ENCODE results near the gene CNKSR2.

Gene CNKSR2

GRCh38 chrX:21610168-21610567 is 235.9 kb downstream of the CNKSR2 start:
- no peak for DNase-seq (ENCODE audit: low read depth in 2 of 2)

DNA sequence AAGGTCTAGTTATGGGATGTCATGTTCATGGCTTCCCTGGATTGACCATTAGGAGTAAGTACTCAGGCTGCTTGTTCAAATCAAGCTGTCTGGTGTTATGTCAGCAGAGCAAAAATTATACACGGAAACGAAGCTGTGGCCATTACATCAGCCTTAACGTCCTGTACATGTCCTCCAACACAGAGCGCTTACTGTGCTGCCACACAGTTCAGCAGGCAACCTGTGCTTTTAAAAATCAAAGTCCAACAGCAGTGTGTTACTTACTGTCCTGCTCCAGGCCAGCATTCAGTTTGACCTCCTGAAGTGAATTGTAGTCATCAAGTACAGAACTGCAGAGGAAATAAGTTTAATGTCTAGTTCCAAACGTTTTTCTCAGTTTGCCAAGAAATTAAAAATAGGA is 237.9 kb downstream of the CNKSR2 start:
- DNase-seq (ENCODE audit: low read depth in 2 of 2): no peak

DNA sequence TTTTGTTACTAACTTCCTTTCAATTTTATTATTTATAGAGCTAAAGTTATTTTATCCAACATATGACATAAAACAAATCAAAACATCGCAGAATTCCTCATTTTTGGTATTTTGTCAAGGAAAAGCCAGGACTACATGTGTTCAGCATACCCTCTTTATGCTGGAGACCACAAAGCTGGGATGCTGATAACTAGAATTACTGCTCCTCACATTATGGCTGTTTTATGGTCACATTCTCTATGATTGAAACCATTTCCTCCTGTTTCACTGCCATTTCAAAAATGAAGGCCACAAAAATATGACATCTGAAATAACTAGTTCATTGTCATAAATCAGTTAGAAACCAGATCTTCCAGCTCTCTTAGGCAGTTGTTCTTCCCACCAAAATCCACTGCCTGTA is 242.2 kb downstream of the CNKSR2 start:
- DNase-seq (ENCODE audit: low read depth in 2 of 2): no peak

DNA sequence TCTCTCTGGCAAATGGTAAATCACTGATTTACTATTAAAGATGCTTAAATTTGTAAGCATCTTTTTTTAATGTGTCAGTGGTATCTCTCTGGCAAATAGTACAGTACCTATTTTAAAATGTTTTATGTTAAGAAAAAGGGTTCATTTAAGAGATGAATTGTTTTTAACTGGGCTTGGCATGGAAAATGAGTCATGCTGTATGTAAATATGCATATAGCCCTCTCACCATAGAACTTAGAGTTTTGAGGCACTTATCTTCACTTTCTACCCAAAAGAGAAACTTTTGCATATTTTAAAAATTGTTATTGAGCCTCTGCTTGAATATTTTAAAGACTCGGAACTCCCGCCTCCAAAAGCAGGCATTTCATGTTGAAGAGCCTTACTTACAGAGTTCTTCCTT is 246.0 kb downstream of the CNKSR2 start:
- no peak for DNase-seq (ENCODE audit: low read depth in 2 of 2)

- no peak for DNase-seq (ENCODE audit: low read depth in 2 of 2)
Measured at GRCh38 chrX:21623778-21624501, 249.7 kb downstream of the CNKSR2 start.

DNA sequence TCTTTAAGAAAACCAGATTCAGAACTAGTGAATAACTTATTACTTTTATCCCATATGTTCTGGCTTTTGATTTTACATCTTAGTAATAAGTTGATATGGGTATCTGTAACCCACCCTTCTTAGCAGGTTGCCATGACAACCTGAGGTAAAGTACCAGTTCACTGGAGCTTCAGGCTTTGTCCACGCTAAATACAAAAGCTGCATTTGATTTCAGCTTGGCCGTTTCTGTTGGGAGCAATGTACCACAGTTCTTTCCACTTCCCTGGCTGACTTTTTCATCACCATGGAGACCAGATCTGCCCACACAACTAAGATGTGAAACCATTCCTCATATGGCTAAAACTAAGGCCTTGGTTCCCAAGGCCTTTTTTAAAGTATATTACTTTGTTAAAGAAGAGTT is 257.8 kb downstream of the CNKSR2 start:
- no peak for DNase-seq (ENCODE audit: low read depth in 2 of 2)

DNA sequence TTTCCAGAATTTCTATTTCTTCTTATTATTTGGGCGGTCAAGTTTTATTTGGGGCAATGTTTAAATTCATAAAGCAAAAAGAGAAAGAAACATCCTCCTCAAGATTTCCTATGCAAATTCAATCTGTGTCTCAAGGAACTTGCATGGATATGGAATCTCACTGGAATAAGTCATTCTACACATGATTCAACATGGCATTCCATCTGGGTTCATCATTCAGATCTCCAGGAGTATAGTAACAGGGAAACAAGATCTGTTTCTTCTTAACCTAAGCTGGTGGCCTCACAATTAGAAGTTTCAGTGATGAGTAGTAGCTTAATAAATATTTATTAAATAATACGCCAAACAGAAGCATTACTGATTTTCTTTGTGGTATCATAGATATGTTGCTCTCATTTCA is 264.1 kb downstream of the CNKSR2 start:
- DNase-seq (ENCODE audit: low read depth in 2 of 2): no peak

DNA sequence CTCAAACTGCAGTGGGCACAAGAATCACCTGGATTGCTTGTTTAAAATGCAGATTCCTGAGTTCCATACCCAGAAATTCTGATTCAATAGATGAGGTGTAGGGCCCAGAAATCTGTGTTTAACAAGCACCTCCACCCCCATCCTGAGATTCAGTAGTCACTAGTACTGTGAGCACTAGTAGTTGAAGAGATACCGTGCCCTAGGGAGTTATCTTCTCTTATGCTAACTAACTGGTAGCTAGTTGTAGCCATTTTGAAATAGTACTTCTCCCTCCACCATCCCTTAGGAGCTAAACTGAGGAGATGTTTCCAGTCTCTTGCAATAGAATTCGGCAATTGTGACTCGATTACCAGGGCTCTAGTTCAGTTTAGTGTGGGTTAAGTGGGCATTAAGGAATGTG is 265.6 kb downstream of the CNKSR2 start:
- no peak for DNase-seq (ENCODE audit: low read depth in 2 of 2)

GRCh38 chrX:21645431-21645830 is 271.2 kb downstream of the CNKSR2 start:
- DNase-seq (ENCODE audit: low read depth in 2 of 2): no peak

GRCh38 chrX:21645886-21646285 is 271.7 kb downstream of the CNKSR2 start:
- no peak for DNase-seq (ENCODE audit: low read depth in 2 of 2)

DNA sequence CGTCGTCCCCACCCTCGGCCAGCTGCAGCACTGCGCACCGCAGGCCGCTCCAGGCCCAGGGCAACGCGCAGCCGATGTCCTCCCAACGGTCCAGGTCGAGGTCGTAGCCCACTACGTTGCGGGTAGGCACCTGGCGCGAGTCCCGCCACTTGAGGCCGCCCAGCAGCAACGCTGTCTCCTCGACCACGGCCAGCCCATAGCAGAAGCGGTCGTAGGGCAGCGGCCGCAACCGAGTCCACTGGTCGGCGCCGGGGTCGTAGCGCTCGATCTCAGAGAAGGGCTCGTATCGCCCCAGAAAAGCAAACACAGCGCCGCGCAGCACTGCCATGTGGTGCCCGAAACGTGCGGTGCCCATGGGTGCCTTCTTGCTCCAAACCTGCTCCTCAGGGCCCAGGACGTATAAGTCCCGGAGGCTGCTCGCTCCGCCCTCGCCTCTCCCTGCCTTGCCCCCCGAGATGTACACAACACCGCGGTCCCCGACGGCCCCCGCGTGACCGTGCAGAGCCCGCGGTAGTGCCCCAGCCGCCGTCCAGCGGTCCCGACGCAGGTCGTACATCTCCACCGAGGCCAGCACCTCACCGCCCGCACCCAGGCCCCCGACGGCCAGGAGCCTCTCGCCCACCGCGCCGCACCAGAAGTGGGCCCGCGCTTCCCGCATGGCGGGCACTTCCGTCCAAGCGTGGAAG is 281.8 kb downstream of the CNKSR2 start:
- DNase-seq (ENCODE audit: low read depth in 2 of 2): no peak

DNA sequence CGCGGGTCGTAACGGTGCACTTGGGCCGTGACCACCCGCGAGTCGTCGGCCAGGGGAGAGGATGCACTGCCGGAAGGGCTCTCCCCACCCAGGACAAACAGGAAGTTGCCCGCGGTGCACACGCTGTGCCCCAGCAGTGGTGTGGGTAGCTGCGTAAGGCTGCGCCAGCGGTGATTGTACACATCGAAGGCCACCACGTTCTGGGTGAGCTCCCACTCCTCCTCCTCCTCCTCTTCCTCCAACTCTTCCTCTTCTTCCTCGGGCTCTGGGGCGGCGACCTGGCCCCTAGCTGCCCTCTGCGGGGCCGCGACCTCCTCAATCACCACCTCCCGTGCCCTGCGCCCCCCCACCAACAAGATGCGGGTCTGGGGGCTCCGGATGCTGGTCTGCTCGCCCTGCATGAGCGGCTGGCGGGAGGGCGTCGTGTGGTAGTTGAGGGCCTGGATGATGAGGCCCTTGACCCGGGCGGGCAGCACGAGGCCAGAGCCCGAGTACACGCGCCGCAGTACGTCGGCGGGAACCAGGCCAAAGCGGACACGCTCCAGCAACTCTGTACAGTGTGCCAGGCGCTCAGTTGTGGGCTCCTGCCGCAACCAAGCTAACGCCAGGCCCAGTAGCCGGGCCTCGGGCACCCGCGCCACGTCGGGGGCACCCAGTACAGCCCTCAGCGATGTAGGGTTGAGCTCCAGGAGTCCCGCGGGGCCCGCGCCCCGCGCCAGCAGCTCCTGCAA is 282.5 kb downstream of the CNKSR2 start:
- no peak for DNase-seq (ENCODE audit: low read depth in 2 of 2)

DNA sequence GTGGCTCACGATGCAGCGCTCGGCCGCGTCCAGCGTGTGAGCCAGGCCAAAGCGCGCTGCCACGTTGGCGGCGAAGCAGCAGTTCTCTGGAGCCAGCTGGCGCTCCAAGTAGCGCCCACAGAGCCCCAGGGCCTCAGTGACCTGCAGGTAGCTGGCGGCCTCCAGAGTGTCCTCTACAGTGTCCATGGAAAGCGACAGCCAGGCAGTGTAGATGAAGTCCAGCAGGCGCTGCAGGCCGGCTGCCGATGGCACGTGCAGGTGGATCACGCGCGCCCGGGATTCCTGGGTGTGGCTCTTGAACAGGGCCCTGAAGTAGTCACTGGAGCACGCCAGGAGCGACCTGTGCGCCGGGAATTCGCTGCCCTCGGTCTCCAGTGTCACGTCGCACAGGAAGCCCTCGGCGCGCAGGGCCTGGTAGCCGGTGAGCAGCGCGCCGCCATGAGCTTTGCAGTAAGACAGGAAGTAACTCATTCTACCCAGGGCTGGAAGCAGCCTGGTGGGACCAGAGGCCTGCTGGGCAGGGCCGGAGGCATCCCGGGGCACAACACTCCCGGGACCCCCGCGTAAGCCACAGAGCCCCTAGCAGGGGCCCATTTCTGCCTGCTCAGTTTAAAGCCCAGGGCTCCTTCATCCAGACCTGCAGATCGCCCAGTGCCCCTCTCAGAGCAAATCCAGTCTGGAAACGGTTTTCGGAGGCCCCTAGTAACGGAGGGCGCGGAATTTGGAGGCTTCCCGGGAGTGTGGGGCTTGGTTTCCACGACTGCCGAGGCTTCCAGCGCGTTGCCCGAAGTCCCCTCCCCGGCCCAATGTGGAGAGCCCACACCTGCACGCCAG is 283.3 kb downstream of the CNKSR2 start:
- no peak for DNase-seq (ENCODE audit: low read depth in 2 of 2)

DNA sequence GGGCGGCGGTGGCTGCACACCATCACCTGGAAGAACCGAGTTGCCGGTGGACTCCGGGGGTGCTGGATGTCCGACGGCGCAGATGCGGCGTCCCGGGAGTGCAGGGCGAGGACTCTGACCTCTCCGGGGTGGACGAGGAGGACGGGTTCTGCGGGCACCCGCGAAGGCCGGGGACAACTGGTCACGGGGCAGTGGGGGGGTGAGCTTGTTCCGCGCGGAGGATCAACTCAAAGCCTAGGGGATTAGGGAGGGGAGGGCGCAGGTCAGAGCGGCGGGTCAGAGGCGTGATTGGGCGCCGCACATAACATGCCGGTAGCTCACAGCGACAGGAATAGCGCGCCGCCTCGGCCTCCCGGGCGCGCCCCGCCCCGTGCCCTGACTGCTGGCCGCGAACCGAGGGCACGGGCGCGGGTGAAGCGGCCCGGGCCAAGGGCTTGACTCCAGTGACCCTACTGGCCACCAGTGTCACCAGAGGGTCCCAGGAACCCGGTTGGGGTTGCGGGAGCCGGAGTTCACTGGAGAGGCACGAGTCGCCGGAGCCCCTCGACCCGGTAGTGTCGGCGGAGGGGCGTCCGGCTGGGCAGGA is 284.0 kb downstream of the CNKSR2 start, which contains the start of gene KLHL34:
Gene KLHL34 (minus strand): TSS at position 179 of the 586 bp plus-strand sequence. CDS start 542 bp downstream, outside the sequence.
- no peak for DNase-seq (ENCODE audit: low read depth in 2 of 2)

DNA sequence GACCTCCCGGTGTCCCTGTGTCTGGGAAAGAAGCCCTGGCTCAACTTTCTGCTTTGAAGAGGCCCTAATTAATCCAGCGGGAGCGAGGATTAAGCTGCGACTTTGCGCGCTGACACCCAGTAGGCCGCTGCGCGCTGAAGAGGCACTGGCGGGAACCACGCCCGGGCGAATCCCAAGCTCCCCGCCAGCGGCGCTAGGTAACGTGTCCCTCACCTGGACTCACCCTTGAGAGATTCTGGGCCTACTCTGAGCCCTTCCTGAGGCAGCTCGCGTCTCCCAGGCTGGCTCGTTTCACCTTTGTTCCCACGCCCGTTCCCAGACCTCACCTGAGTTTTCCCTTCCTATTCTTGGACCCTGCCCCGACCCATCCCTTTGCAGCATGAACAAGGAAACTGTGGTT is 284.5 kb downstream of the CNKSR2 start:
- DNase-seq (ENCODE audit: low read depth in 2 of 2): no peak

DNA sequence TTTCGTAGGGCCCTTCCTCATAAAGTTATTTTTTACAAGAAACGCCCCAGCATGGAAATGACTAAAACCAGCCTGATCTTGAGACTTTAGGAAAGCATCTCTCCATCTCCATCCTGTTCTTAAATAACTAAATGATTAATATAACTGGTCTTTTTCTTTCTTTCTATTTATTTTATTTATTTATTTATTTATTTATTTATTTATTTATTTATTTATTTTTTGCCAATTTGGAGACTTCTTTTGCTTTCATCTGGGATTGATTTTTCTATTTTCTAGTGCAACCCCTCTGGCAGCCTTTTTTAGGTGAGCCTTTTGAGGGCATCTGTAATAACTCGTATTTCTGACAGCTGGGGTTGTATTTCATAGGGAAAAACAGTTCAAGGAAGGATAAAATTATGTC is 285.1 kb downstream of the CNKSR2 start:
- DNase-seq (ENCODE audit: low read depth in 2 of 2): no peak

DNA sequence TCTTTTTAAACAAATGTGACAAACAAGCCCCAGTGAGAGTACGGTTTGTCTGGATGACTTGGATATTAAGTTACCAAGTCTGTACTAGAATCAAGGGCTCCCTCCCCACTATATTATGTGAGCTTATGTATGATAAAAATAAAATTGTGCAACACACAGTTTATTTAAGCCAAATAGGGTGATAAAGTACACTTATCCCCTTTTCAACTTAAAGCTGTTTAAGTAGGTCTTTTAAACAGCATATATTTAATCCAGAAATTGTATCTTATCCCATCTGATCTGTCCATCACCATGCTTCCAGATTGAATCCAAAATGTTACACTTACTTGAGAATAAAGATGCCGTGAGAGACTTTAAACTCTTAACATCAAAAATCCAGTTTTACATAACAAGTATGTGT is 285.9 kb downstream of the CNKSR2 start:
- DNase-seq (ENCODE audit: low read depth in 2 of 2): no peak

- DNase-seq (ENCODE audit: low read depth in 2 of 2): no peak
Measured at GRCh38 chrX:21661316-21661715, 287.1 kb downstream of the CNKSR2 start.

GRCh38 chrX:21662761-21663160 is 288.5 kb downstream of the CNKSR2 start:
- DNase-seq (ENCODE audit: low read depth in 2 of 2): no peak

DNA sequence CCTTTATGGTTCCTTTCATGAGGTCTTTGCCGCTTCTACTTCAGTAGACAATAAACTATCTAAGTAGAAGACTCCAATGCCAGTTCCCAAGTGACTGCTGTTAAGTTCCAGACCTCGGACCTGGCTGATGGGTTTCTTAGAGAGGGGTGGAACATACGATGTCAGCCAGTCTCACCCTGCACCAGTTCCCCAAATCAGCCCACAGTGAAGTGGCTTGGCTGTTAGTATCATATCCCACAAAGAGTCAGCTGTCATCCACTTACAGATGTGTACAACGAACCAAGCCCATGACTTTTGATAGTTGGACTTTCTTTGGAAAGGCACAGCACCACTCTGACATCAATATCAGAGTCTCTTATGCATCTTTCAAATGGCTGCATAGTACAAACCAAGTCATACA is 292.0 kb downstream of the CNKSR2 start:
- no peak for DNase-seq (ENCODE audit: low read depth in 2 of 2)

DNA sequence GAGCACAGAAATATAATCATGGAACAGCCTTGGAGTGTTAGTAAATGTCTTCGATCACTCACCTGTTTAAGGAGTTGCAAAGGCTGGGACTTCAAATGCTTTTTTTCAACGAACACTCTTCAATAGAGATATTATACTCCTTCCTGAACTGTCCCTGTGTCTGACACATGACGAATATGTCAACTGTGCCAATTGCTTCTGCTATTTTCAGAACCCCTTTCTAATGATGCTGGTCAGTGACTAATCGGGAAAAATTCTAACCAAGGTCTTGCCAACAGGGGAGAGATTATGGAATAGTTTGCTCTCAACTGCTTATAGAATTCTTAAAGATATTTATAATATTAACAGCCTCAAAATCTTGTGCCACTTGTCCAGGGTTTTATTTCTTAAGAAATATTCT is 292.5 kb downstream of the CNKSR2 start:
- no peak for DNase-seq (ENCODE audit: low read depth in 2 of 2)
